ENCODE results near the gene FOXJ3.

Gene FOXJ3

GRCh38 chr1:42141978-42142377 is 193.1 kb downstream of the FOXJ3 start:
- CTCF ChIA-PET = interaction anchor here (0.5 to 1.1 kb wide), 4 partner anchors 32 to 567 kb away, joined by 3 read pairs; no protein-coding TSS in a partner anchor
- Histone ChIP-seq H3K36me3 (ENCODE audit: control insufficient read depth in 2 of 2, insufficient read depth in 1 of 2, low read length in 2 of 2) (no peaks in the 10 kb centered on the region), H3K4me3 (ENCODE audit: low read depth, low read length) (no peak overlapping the region), H3K9me3 (ENCODE audit: control insufficient read depth, insufficient read depth, low read depth, low read length) (no peaks in the 10 kb centered on the region), H3K4me1 (ENCODE audit: control insufficient read depth, insufficient read depth, low read length) (no peaks in the 10 kb centered on the region), H3K27ac (ENCODE audit: extremely low read depth, low read depth, low read length) (no peak overlapping the region)
- POLR2A ChIA-PET = no interaction called here
- TF ChIP-seq ZNF354C (tag by site-specific recombination; IDR thresholded peaks at IDR 0.05; ENCODE audit: borderline replicate concordance, low read depth) (no peak), KLF10 (tag by site-specific recombination; IDR thresholded peaks at IDR 0.05) (no peak), ZBTB21 (tag by site-specific recombination; IDR thresholded peaks at IDR 0.05) (no peak), WT1 (tag by site-specific recombination; IDR thresholded peaks at IDR 0.05) (no peak), ZNF311 (tag by site-specific recombination; IDR thresholded peaks at IDR 0.05; ENCODE audit: borderline replicate concordance) (no peak), ZNF654 (tag by site-specific recombination; IDR thresholded peaks at IDR 0.05; ENCODE audit: low read depth) (no peak), ZNF626 (tag by site-specific recombination; IDR thresholded peaks at IDR 0.05) (no peak), REPIN1 (tag by site-specific recombination; IDR thresholded peaks at IDR 0.05; ENCODE audit: low read depth) (no peak), ZNF529 (tag by site-specific recombination; IDR thresholded peaks at IDR 0.05; ENCODE audit: insufficient replicate concordance) (no peak)
- TF ChIP-seq, protein P1, sequence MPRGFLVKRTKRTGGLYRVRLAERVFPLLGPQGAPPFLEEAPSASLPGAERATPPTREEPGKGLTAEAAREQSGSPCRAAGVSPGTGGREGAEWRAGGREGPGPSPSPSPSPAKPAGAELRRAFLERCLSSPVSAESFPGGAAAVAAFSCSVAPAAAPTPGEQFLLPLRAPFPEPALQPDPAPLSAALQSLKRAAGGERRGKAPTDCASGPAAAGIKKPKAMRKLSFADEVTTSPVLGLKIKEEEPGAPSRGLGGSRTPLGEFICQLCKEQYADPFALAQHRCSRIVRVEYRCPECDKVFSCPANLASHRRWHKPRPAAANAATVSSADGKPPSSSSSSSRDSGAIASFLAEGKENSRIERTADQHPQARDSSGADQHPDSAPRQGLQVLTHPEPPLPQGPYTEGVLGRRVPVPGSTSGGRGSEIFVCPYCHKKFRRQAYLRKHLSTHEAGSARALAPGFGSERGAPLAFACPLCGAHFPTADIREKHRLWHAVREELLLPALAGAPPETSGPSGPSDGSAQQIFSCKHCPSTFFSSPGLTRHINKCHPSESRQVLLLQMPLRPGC (tag by site-specific recombination; IDR thresholded peaks at IDR 0.05) = no peak
- TF ChIP-seq, protein P2, sequence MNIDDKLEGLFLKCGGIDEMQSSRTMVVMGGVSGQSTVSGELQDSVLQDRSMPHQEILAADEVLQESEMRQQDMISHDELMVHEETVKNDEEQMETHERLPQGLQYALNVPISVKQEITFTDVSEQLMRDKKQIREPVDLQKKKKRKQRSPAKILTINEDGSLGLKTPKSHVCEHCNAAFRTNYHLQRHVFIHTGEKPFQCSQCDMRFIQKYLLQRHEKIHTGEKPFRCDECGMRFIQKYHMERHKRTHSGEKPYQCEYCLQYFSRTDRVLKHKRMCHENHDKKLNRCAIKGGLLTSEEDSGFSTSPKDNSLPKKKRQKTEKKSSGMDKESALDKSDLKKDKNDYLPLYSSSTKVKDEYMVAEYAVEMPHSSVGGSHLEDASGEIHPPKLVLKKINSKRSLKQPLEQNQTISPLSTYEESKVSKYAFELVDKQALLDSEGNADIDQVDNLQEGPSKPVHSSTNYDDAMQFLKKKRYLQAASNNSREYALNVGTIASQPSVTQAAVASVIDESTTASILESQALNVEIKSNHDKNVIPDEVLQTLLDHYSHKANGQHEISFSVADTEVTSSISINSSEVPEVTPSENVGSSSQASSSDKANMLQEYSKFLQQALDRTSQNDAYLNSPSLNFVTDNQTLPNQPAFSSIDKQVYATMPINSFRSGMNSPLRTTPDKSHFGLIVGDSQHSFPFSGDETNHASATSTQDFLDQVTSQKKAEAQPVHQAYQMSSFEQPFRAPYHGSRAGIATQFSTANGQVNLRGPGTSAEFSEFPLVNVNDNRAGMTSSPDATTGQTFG (tag by site-specific recombination; IDR thresholded peaks at IDR 0.05; ENCODE audit: borderline replicate concordance) = no peak
- TF ChIP-seq, protein P3, sequence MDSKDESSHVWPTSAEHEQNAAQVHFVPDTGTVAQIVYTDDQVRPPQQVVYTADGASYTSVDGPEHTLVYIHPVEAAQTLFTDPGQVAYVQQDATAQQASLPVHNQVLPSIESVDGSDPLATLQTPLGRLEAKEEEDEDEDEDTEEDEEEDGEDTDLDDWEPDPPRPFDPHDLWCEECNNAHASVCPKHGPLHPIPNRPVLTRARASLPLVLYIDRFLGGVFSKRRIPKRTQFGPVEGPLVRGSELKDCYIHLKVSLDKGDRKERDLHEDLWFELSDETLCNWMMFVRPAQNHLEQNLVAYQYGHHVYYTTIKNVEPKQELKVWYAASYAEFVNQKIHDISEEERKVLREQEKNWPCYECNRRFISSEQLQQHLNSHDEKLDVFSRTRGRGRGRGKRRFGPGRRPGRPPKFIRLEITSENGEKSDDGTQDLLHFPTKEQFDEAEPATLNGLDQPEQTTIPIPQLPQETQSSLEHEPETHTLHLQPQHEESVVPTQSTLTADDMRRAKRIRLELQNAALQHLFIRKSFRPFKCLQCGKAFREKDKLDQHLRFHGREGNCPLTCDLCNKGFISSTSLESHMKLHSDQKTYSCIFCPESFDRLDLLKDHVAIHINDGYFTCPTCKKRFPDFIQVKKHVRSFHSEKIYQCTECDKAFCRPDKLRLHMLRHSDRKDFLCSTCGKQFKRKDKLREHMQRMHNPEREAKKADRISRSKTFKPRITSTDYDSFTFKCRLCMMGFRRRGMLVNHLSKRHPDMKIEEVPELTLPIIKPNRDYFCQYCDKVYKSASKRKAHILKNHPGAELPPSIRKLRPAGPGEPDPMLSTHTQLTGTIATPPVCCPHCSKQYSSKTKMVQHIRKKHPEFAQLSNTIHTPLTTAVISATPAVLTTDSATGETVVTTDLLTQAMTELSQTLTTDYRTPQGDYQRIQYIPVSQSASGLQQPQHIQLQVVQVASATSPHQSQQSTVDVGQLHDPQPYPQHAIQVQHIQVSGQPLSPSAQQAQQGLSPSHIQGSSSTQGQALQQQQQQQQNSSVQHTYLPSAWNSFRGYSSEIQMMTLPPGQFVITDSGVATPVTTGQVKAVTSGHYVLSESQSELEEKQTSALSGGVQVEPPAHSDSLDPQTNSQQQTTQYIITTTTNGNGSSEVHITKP (tag by site-specific recombination; IDR thresholded peaks at IDR 0.05) = no peak

DNA sequence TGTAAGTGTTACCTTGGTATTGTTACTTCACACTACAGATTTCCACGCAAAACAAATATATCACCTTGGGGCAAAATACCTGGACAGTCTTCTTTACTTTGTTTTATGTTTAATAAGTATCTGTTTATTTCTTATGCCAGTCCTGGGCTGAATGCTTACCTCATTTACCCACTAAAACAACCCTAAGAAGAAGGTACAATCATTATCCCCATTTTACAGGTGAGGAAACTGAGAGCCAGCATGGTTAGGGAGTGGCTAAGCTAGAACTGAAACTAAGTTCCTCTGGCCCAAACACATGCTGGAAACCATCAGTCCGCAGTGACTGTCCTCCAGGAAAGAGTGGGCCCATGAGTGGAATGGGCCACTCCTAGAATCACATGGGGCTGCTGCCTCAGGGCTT is 194.8 kb downstream of the FOXJ3 start:
- TF ChIP-seq ZNF416 (tag by site-specific recombination; IDR thresholded peaks at IDR 0.05) (no peak), KLF1 (tag by site-specific recombination; IDR thresholded peaks at IDR 0.05) (no peak)
- CTCF ChIA-PET = no interaction called here

DNA sequence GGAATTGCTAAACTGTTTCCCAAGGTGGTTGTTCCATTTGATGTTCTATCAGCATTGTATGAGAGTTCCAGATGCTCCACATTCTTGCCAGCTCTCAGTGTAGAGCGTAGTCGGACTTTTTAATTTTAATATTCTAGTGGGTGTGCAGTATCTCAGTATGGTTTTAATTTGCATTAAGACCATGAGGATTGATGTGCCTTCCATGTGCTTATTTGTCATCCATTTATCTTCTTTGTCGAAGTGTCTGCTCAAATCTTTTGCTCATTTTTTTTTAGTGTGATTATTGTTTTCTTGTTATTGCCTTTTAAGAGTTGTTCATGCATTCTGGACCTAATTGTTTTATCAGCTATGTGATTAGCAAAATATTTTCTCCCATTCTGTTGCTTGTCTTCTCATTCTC is 195.6 kb downstream of the FOXJ3 start:
- Histone ChIP-seq H3K27ac (ENCODE audit: extremely low read depth, low read depth, low read length) (no peak overlapping the region), H3K4me1 (ENCODE audit: control insufficient read depth, insufficient read depth, low read length) (no peaks in the 10 kb centered on the region), H3K4me3 (ENCODE audit: low read depth, low read length) (no peak overlapping the region), H3K9me3 (ENCODE audit: control insufficient read depth, insufficient read depth, low read depth, low read length) (no peaks in the 10 kb centered on the region), H3K36me3 (ENCODE audit: control insufficient read depth in 2 of 2, insufficient read depth in 1 of 2, low read length in 2 of 2) (no peaks in the 10 kb centered on the region)
- ChIA-PET POLR2A (no interaction called here), CTCF (no interaction called here)
- TF ChIP-seq ZBTB48 (tag by site-specific recombination; IDR thresholded peaks at IDR 0.05) = no peak
- no peak for TF ChIP-seq MEIS1 (CRISPR knock-in tag; IDR thresholded peaks at IDR 0.05; ENCODE audit: borderline replicate concordance)
- no peak for TF ChIP-seq ZNF548 (tag by site-specific recombination; IDR thresholded peaks at IDR 0.05)
- TF ChIP-seq SALL2 (tag by site-specific recombination; IDR thresholded peaks at IDR 0.05; ENCODE audit: borderline replicate concordance) = no peak
- no peak for TF ChIP-seq ZNF654 (tag by site-specific recombination; IDR thresholded peaks at IDR 0.05; ENCODE audit: low read depth)
- no peak for TF ChIP-seq ZNF274 (IDR thresholded peaks at IDR 0.05; ENCODE audit: low read length)
- TF ChIP-seq ZNF274 (tag by site-specific recombination; IDR thresholded peaks at IDR 0.05; ENCODE audit: borderline replicate concordance) = no peak
- TF ChIP-seq ZFP3 (tag by site-specific recombination; IDR thresholded peaks at IDR 0.05; ENCODE audit: low read depth) = no peak

More for the DNA sequence above, 194.8 kb downstream of the FOXJ3 start:
- Histone ChIP-seq H3K27ac (ENCODE audit: extremely low read depth, low read depth, low read length) (no peak overlapping the region), H3K9me3 (ENCODE audit: control insufficient read depth, insufficient read depth, low read depth, low read length) (no peaks in the 10 kb centered on the region), H3K4me3 (ENCODE audit: low read depth, low read length) (no peak overlapping the region), H3K4me1 (ENCODE audit: control insufficient read depth, insufficient read depth, low read length) (no peaks in the 10 kb centered on the region), H3K36me3 (ENCODE audit: control insufficient read depth in 2 of 2, insufficient read depth in 1 of 2, low read length in 2 of 2) (no peaks in the 10 kb centered on the region)
- POLR2A ChIA-PET = no interaction called here

Measured in HEK293 (cell line).